WTC11 (cell line): ENCODE measurements around the gene XCL1. TPM values are rescaled to one million over a fixed set of nuclear protein-coding genes. Genes with fewer than 3 reads are reported as not detected.

Experiments
- ATAC-seq: fragments of 200-7000 bp; cut with Tn5 transposase; 2 replicates; pipeline ENCODE4 v1.10.0; 2021; ENCODE audit warnings: mild to moderate bottlenecking, moderate library complexity
- CTCF ChIA-PET: fragments of 300-600 bp; sonication (Branson Sonifier 250); formaldehyde crosslinking; loops from one replicate; lab custom pipeline; 2021; ENCODE audit warnings: antibody characterized with exemption; lab: Charles Lee
- POLR2A ChIA-PET: fragments of 350-600 bp; sonication (Branson Sonifier 250); formaldehyde crosslinking; loops from one replicate; lab custom pipeline; 2021; ENCODE audit warnings: antibody characterized with exemption; lab: Charles Lee
- DNase-seq: peaks from one replicate; pipeline ENCODE4 v3.0.0; 2021; ENCODE audit warnings: low spot score
- H3K27ac Mint-ChIP-seq: 2 replicates; pipeline ENCODE4 v1.8.0; 2021; ENCODE audit warnings: mixed read lengths
- H3K27me3 Mint-ChIP-seq: 2 replicates; pipeline ENCODE4 v1.8.0; 2021; ENCODE audit warnings: low read depth, mild to moderate bottlenecking, moderate library complexity, mixed read lengths
- H3K36me3 Mint-ChIP-seq: 2 replicates; pipeline ENCODE4 v1.8.0; 2021; ENCODE audit warnings: mixed read lengths
- H3K4me1 Mint-ChIP-seq: 2 replicates; pipeline ENCODE4 v1.8.0; 2022; ENCODE audit warnings: mixed read lengths
- H3K4me3 Mint-ChIP-seq: 2 replicates; pipeline ENCODE4 v1.8.0; 2021; ENCODE audit warnings: mild to moderate bottlenecking, moderate library complexity, mixed read lengths
- H3K9me3 Mint-ChIP-seq: 2 replicates; pipeline ENCODE4 v1.8.0; 2021; ENCODE audit warnings: mixed read lengths
- CREB1 ChIP-seq: sonication (generic); formaldehyde crosslinking; IDR thresholded peaks from 2 replicates; pipeline ENCODE4 v1.8.0; 2023; ENCODE audit warnings: mild to moderate bottlenecking, missing genetic modification reagents
- GABPB1 ChIP-seq: sonication (generic); formaldehyde crosslinking; IDR thresholded peaks from 2 replicates; pipeline ENCODE4 v1.8.1; 2023; ENCODE audit warnings: mild to moderate bottlenecking, missing genetic modification reagents
- MYBL2 ChIP-seq: sonication (generic); formaldehyde crosslinking; IDR thresholded peaks from 2 replicates; pipeline ENCODE4 v1.8.1; 2023; ENCODE audit warnings: mild to moderate bottlenecking, moderate library complexity, missing genetic modification reagents
- NFYB ChIP-seq: sonication (generic); formaldehyde crosslinking; conservative IDR thresholded peaks from 2 replicates; pipeline ENCODE4 v1.8.0; 2022; ENCODE audit warnings: low read depth, missing genetic modification reagents
- NR3C1 ChIP-seq: sonication (generic); formaldehyde crosslinking; conservative IDR thresholded peaks from 2 replicates; pipeline ENCODE4 v1.8.1; 2023; ENCODE audit warnings: low read depth, mild to moderate bottlenecking, missing genetic modification reagents
- RORB ChIP-seq: fragments of 250-450 bp; sonication (Bioruptor Pico); IDR thresholded peaks from 2 replicates; pipeline ENCODE4 v1.9.0; 2021; ENCODE audit warnings: mild to moderate bottlenecking
- SOX15 ChIP-seq: fragments of 250-450 bp; sonication (Bioruptor Pico); IDR thresholded peaks from 2 replicates; pipeline ENCODE4 v1.9.0; 2021; ENCODE audit warnings: mild to moderate bottlenecking
- SP1 ChIP-seq: sonication (generic); formaldehyde crosslinking; conservative IDR thresholded peaks from 2 replicates; pipeline ENCODE4 v1.8.1; 2022; ENCODE audit warnings: missing genetic modification reagents
- TEAD4 ChIP-seq: sonication (generic); formaldehyde crosslinking; IDR thresholded peaks from 2 replicates; pipeline ENCODE4 v1.8.0; 2022; ENCODE audit warnings: mild to moderate bottlenecking, missing genetic modification reagents
- USF2 ChIP-seq: sonication (generic); formaldehyde crosslinking; IDR thresholded peaks from 2 replicates; pipeline ENCODE4 v1.8.1; 2023; ENCODE audit warnings: mild to moderate bottlenecking, missing genetic modification reagents, moderate library complexity
- ZNF138 ChIP-seq: sonication (generic); formaldehyde crosslinking; conservative IDR thresholded peaks from 2 replicates; pipeline ENCODE4 v1.8.1; 2022; ENCODE audit warnings: mild to moderate bottlenecking, moderate library complexity, missing genetic modification reagents
- ZNF219 ChIP-seq: sonication (generic); formaldehyde crosslinking; IDR thresholded peaks from 2 replicates; pipeline ENCODE4 v1.8.0; 2023; ENCODE audit warnings: missing genetic modification reagents, mild to moderate bottlenecking, borderline replicate concordance
- ZNF396 ChIP-seq: fragments of 250-450 bp; sonication (Bioruptor Pico); IDR thresholded peaks from 2 replicates; pipeline ENCODE4 v1.8.0; 2021; ENCODE audit warnings: mild to moderate bottlenecking, moderate library complexity, borderline replicate concordance
- total RNA-seq: library from RNA; stranded (reverse); gene quantifications from 3 replicates; pipeline ENCODE4 v1.2.3, GENCODE V29; 2021
- TF ChIP-seq, protein P1 (sequence below): fragments of 250-450 bp; sonication (Bioruptor Pico); conservative IDR thresholded peaks from 2 replicates; pipeline ENCODE4 v1.9.0; 2021; ENCODE audit warnings: mild to moderate bottlenecking
- TF ChIP-seq, protein P2 (sequence below): fragments of 250-450 bp; sonication (Bioruptor Pico); IDR thresholded peaks from 2 replicates; pipeline ENCODE4 v1.9.0; 2021; ENCODE audit warnings: mild to moderate bottlenecking, borderline replicate concordance
- TF ChIP-seq, protein P3 (sequence below): sonication (generic); formaldehyde crosslinking; IDR thresholded peaks from 2 replicates; pipeline ENCODE4 v1.8.0; 2022; ENCODE audit warnings: mild to moderate bottlenecking, missing genetic modification reagents

Gene XCL1
- total RNA-seq, 1 experiment from 2014 or later, result 1.1 TPM

- ATAC-seq, result no peak
- ChIA-PET POLR2A (no interaction called here), CTCF (interaction anchor here (1.0 kb wide), 1 partner anchor 82 kb away, joined by 3 read pairs; no protein-coding TSS in a partner anchor)
- TF ChIP-seq GABPB1 (CRISPR knock-in tag) (no peak), CREB1 (no peak), ZNF138 (CRISPR knock-in tag) (no peak), RORB (CRISPR knock-in tag) (no peak), MYBL2 (CRISPR knock-in tag) (no peak), USF2 (CRISPR knock-in tag) (no peak), SOX15 (CRISPR knock-in tag) (no peak), TEAD4 (CRISPR knock-in tag) (no peak), SP1 (CRISPR knock-in tag) (no peak), NR3C1 (CRISPR knock-in tag) (no peak), ZNF219 (CRISPR knock-in tag) (no peak), NFYB (CRISPR knock-in tag) (no peak), ZNF396 (CRISPR knock-in tag) (no peak)
- TF ChIP-seq, protein P1, sequence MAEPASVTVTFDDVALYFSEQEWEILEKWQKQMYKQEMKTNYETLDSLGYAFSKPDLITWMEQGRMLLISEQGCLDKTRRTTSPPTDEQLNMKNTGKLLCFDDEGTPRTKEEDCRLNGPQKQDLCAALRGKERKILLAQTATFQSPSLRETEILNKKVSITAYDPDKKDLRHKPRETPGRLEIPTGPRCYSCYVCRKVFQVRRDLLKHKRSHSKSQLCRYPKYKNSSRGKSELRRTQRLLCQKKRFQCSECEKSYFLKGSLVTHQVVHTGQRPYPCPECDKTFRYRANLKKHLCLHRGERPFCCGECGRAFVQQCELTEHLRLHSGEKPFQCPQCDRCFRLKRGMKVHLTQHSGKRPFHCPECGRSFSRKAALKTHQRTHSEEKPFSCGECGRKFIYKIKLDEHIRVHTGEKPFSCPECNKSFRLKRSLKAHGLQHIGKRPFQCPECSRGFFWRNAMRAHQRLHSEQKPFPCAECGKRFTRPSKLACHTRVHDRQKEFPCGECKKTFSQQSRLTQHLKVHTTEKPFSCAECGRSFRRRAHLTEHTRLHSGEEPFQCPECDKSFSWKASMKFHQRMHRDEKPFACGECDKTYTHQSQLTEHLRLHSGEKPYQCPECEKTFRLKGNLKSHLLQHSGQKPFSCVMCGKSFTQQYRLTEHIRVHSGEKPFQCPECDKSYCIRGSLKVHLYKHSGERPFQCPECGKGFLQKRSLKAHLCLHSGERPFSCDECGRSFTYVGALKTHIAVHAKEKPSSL (CRISPR knock-in tag), result no peak
- TF ChIP-seq, protein P2, sequence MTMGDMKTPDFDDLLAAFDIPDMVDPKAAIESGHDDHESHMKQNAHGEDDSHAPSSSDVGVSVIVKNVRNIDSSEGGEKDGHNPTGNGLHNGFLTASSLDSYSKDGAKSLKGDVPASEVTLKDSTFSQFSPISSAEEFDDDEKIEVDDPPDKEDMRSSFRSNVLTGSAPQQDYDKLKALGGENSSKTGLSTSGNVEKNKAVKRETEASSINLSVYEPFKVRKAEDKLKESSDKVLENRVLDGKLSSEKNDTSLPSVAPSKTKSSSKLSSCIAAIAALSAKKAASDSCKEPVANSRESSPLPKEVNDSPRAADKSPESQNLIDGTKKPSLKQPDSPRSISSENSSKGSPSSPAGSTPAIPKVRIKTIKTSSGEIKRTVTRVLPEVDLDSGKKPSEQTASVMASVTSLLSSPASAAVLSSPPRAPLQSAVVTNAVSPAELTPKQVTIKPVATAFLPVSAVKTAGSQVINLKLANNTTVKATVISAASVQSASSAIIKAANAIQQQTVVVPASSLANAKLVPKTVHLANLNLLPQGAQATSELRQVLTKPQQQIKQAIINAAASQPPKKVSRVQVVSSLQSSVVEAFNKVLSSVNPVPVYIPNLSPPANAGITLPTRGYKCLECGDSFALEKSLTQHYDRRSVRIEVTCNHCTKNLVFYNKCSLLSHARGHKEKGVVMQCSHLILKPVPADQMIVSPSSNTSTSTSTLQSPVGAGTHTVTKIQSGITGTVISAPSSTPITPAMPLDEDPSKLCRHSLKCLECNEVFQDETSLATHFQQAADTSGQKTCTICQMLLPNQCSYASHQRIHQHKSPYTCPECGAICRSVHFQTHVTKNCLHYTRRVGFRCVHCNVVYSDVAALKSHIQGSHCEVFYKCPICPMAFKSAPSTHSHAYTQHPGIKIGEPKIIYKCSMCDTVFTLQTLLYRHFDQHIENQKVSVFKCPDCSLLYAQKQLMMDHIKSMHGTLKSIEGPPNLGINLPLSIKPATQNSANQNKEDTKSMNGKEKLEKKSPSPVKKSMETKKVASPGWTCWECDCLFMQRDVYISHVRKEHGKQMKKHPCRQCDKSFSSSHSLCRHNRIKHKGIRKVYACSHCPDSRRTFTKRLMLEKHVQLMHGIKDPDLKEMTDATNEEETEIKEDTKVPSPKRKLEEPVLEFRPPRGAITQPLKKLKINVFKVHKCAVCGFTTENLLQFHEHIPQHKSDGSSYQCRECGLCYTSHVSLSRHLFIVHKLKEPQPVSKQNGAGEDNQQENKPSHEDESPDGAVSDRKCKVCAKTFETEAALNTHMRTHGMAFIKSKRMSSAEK (CRISPR knock-in tag), result no peak
- TF ChIP-seq, protein P3, sequence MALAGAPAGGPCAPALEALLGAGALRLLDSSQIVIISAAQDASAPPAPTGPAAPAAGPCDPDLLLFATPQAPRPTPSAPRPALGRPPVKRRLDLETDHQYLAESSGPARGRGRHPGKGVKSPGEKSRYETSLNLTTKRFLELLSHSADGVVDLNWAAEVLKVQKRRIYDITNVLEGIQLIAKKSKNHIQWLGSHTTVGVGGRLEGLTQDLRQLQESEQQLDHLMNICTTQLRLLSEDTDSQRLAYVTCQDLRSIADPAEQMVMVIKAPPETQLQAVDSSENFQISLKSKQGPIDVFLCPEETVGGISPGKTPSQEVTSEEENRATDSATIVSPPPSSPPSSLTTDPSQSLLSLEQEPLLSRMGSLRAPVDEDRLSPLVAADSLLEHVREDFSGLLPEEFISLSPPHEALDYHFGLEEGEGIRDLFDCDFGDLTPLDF (CRISPR knock-in tag), result no peak
- TF ChIP-seq, all 79 proteins: peak for 0
- Mint-ChIP-seq H3K27me3 (no peaks in the 10 kb centered on the region), H3K36me3 (peaks cover 2% of the 10 kb centered on the region), H3K4me3 (no peak overlapping the region), H3K4me1 (peaks cover 11% of the 10 kb centered on the region), H3K9me3 (peaks cover 2% of the 10 kb centered on the region), H3K27ac (no peak overlapping the region)
- no peak for DNase-seq
Measured at GRCh38 chr1:168553680-168554553, 22.5 kb upstream of the XCL1 start.
